Mesendoderm (in vitro differentiated cells): ENCODE data around the gene TRIM22.

Experiments used
- DNase-seq: peaks from one replicate; pipeline ENCODE4 v3.0.0; 2013
- H2AK5ac ChIP-seq: 2 replicates; pipeline ENCODE4 v1.6.1; 2013; ENCODE audit warnings: low read length, inconsistent platforms
- H2BK120ac ChIP-seq: 2 replicates; pipeline ENCODE4 v1.6.1; 2013; ENCODE audit warnings: low read depth, mild to moderate bottlenecking, low read length, moderate library complexity, mixed read lengths
- H2BK15ac ChIP-seq: replicated peaks from 2 replicates; pipeline ENCODE4 v1.6.1; 2013; ENCODE audit warnings: low read depth, mild to moderate bottlenecking, moderate library complexity
- H2BK5ac ChIP-seq: 2 replicates; pipeline ENCODE4 v1.6.1; 2013; ENCODE audit warnings: low read length, inconsistent platforms
- H3K18ac ChIP-seq: 2 replicates; pipeline ENCODE4 v1.6.1; 2013; ENCODE audit warnings: mild to moderate bottlenecking, low read length, mixed read lengths
- H3K23ac ChIP-seq: one replicate; pipeline ENCODE4 v1.6.1; 2013; ENCODE audit warnings: low read length
- H3K27ac ChIP-seq: 2 replicates; pipeline ENCODE4 v1.5.1; 2013; ENCODE audit warnings: low read depth, mild to moderate bottlenecking, inconsistent platforms, low read length, moderate library complexity
- H3K27me3 ChIP-seq: 2 replicates; pipeline ENCODE4 v1.6.1; 2013; ENCODE audit warnings: low read length, control low read depth, mild to moderate bottlenecking, inconsistent platforms; ENCODE audit not compliant: insufficient read depth, poor library complexity
- H3K36me3 ChIP-seq: 2 replicates; pipeline ENCODE4 v1.6.1; 2013; ENCODE audit warnings: low read length, inconsistent platforms; ENCODE audit not compliant: control insufficient read depth, insufficient read depth
- H3K4ac ChIP-seq: one replicate; pipeline ENCODE4 v1.6.1; 2013; ENCODE audit warnings: low read depth, mild to moderate bottlenecking, low read length, moderate library complexity
- H3K4me1 ChIP-seq: 2 replicates; pipeline ENCODE4 v1.6.1; 2013; ENCODE audit warnings: low read depth, low read length, inconsistent platforms; ENCODE audit not compliant: control insufficient read depth
- H3K4me2 ChIP-seq: 2 replicates; pipeline ENCODE4 v1.6.1; 2013; ENCODE audit warnings: low read length
- H3K4me3 ChIP-seq: 2 replicates; pipeline ENCODE4 v1.5.1; 2013; ENCODE audit warnings: mild to moderate bottlenecking, low read length
- H3K56ac ChIP-seq: one replicate; pipeline ENCODE4 v1.6.1; 2013; ENCODE audit warnings: low read length
- H3K79me1 ChIP-seq: 2 replicates; pipeline ENCODE4 v1.6.1; 2013; ENCODE audit warnings: low read length, inconsistent platforms
- H3K79me2 ChIP-seq: 2 replicates; pipeline ENCODE4 v1.6.1; 2013; ENCODE audit warnings: mild to moderate bottlenecking, low read length; ENCODE audit not compliant: control insufficient read depth, insufficient read depth
- H3K9ac ChIP-seq: 2 replicates; pipeline ENCODE4 v1.6.1; 2013; ENCODE audit warnings: low read length, inconsistent platforms
- H4K5ac ChIP-seq: one replicate; pipeline ENCODE4 v1.6.1; 2013; ENCODE audit warnings: low read length
- H4K8ac ChIP-seq: one replicate; pipeline ENCODE4 v1.6.1; 2013; ENCODE audit warnings: low read depth, mild to moderate bottlenecking, control low read depth, low read length, moderate library complexity
- WGBS: extraction: QIAGEN DNeasy Blood & Tissue Kit; methylation state at CpG from one replicate; pipeline ENCODE4 v1.1.7; 2013; ENCODE audit warnings: low lambda C conversion rate, missing lambda C conversion rate; ENCODE audit not compliant: insufficient coverage; ENCODE audit errors: extremely low coverage; 5-methylcytosine and 5-hydroxymethylcytosine counted together

TRIM22 gene

DNA sequence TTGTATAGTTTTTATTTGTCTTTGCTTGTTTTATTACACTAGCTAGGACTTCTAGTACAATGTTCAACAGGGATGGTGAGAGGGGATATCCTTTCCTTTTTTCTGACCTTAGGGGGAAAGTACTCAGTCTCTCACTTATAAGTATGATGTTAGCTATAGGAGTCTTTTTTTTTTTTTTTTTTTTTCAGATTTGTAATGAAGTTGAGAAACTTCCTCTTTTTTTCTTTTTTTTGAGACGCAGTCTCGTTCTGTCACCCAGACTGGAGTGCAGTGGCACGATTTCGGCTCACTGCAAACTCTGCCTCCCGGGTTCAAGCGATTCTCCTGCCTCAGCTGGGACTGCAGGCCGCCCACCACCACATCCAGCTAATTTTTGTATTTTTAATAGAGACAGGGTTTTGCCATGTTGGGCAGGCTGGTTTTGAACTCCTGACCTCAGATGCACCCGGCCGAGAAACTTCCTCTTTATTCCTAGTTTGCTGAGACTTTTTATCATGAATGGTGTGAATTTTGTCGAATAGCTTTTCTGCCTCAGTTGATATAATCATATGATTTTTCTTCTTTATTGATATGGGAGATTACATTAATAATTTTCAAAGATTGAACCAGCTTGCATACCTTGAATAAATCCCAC is 10.9 kb downstream of the TRIM22 start:
- Histone ChIP-seq H3K36me3 (no peaks in the 10 kb centered on the region), H3K23ac (no peak overlapping the region), H2BK120ac (no peak overlapping the region), H3K4me2 (no peak overlapping the region), H3K27me3 (no peaks in the 10 kb centered on the region), H2AK5ac (no peak overlapping the region), H3K79me1 (no peaks in the 10 kb centered on the region), H3K4me1 (no peaks in the 10 kb centered on the region), H3K4me3 (no peak overlapping the region), H3K79me2 (no peaks in the 10 kb centered on the region), H3K18ac (no peak overlapping the region), H2BK15ac (no peak overlapping the region), H4K8ac (no peak overlapping the region), H3K56ac (no peak overlapping the region), H3K9ac (no peak overlapping the region), H3K27ac (no peak overlapping the region), H3K4ac (no peak overlapping the region), H2BK5ac (no peak overlapping the region), H4K5ac (no peak overlapping the region)
- WGBS = no CpG with 5 or more reads among the region's 10 CpGs
- no peak for DNase-seq

DNA sequence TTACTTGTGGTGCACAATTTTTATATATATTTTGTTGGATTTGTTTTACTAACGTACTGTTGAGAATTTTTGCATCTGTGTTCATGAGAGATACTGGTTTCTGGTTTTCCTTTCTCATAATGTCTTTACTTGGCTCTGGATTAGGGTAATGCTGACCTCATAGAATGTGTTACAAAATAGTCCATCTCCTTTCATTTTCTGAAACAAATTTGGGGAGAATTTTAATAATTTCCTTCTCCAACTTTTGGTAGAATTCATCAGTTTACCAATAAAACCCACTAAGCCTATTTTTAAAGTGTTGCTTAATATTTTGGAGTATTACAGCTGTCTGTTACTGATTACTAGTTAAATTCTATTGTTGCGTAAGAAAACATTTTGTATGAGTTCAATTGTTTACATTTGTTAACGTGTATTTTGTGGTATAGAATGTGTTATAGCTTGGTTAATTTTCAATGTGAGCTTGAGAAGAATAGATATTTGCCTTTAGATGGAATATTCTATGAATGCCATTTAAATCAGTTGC is 11.5 kb downstream of the TRIM22 start:
- Histone ChIP-seq H2AK5ac (no peak overlapping the region), H2BK15ac (no peak overlapping the region), H3K36me3 (no peaks in the 10 kb centered on the region)

DNA sequence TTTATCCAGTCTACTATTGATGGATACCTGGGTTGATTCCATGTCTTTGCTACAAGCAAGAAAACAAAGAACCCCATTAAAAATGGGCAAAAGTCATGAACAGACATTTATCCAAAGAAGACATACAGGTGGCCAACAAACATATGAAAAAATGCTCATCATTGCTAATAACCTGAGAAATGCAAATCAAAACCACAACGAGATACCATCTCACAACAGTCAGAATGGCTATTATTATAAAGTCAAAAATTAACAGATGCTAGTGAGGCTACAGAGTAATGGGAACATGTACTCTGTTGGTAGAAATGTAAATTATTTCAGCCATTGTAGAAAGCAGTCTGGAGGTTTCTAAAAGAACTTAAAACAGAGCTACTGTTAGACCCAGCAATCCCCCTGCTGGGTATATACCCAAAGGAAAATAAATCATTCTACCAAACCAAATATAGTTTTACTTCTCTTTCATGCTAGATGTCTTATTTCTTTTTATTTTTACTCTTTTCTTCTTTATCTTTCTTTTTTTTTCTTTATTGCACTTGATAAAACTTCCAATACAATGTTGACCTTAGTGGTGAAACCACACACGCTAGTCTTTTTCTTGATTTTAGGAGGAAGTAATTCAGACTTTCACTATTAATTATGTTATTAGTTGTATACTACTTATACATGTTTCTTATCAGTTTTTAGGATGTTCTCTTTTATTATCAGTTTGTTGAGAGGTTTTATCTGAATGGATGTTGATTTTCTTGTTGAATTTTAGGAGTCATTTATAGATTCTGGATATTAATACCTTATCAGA is 14.3 kb downstream of the TRIM22 start:
- no peak overlapping the region for H2BK15ac ChIP-seq
- no peak overlapping the region for H4K8ac ChIP-seq
- H3K4me3 ChIP-seq = no peak overlapping the region
- no peaks in the 10 kb centered on the region for H3K4me1 ChIP-seq
- H3K79me2 ChIP-seq = no peaks in the 10 kb centered on the region
- H3K36me3 ChIP-seq = no peaks in the 10 kb centered on the region
- no peak overlapping the region for H2BK120ac ChIP-seq
- no peak overlapping the region for H3K27ac ChIP-seq
- H3K23ac ChIP-seq = no peak overlapping the region
- H3K56ac ChIP-seq = no peak overlapping the region
- H3K9ac ChIP-seq = no peak overlapping the region
- H2AK5ac ChIP-seq = no peak overlapping the region
- H3K4me2 ChIP-seq = no peak overlapping the region
- H3K4ac ChIP-seq = no peak overlapping the region
- H3K18ac ChIP-seq = no peak overlapping the region
- no CpG with 5 or more reads among the region's 2 CpGs for WGBS
- H3K27me3 ChIP-seq = no peaks in the 10 kb centered on the region
- DNase-seq = no peak
- H2BK5ac ChIP-seq = no peak overlapping the region
- no peaks in the 10 kb centered on the region for H3K79me1 ChIP-seq
- H4K5ac ChIP-seq = no peak overlapping the region

More for the DNA sequence above, 11.5 kb downstream of the TRIM22 start:
- Histone ChIP-seq H3K56ac (no peak overlapping the region), H2BK5ac (no peak overlapping the region), H3K18ac (no peak overlapping the region), H4K8ac (no peak overlapping the region), H3K79me2 (no peaks in the 10 kb centered on the region), H3K4me1 (no peaks in the 10 kb centered on the region), H3K23ac (no peak overlapping the region), H3K79me1 (no peaks in the 10 kb centered on the region), H3K9ac (no peak overlapping the region), H3K4ac (no peak overlapping the region), H4K5ac (no peak overlapping the region), H3K27me3 (no peaks in the 10 kb centered on the region), H2BK120ac (no peak overlapping the region), H3K27ac (no peak overlapping the region), H3K4me3 (no peak overlapping the region), H3K4me2 (no peak overlapping the region)
- WGBS = 100% methylated on average over 2 of the region's 3 CpGs
- DNase-seq = no peak

DNA sequence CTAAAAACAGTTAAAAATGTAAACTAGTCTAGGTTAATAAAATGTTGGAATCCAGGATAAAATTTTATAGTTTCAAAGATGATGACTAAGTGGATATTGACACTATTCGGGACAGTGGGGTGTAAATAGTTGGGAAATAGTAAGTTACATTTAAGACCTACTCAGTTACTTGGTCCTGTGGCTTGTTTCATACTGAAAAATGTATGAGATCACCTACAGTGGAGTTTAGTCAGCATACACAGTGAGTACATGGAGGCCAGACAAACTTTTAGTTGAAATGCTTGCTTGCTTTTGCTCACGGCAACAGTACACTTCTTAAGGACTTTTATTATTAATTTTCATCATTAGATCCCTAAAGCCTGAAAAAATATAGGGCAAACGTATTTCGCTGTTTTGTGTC is 16.1 kb downstream of the TRIM22 start:
- Histone ChIP-seq H3K4me3 (no peak overlapping the region), H4K8ac (no peak overlapping the region), H3K36me3 (no peaks in the 10 kb centered on the region), H3K79me2 (no peaks in the 10 kb centered on the region), H3K27ac (no peak overlapping the region), H3K18ac (no peak overlapping the region), H3K56ac (no peak overlapping the region), H2BK5ac (no peak overlapping the region), H3K79me1 (no peaks in the 10 kb centered on the region), H3K4ac (no peak overlapping the region), H3K27me3 (no peaks in the 10 kb centered on the region), H3K4me1 (no peaks in the 10 kb centered on the region), H2BK120ac (no peak overlapping the region), H3K23ac (no peak overlapping the region), H3K4me2 (no peak overlapping the region), H4K5ac (no peak overlapping the region), H2BK15ac (no peak overlapping the region), H2AK5ac (no peak overlapping the region), H3K9ac (no peak overlapping the region)
- no peak for DNase-seq
- no CpG with 5 or more reads among the region's 4 CpGs for WGBS

DNA sequence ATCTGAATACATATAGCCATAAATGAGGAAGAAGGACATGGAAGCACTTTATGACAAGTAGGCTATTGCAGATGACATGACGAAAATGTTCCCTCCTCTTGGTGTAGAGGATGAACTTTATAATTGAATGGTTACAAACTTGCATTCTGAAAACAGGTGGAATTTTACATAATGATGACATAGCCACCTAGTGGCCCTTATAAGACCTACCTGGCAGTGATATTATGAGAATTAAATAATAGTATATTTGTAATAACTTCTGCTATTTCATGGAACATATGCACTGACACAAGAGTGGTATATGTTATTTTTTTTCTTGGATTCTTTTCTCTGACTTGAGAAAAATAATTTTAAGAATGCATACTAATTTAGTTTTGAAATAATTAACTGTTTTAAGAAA is 22.9 kb downstream of the TRIM22 start:
- WGBS = no CpG with 5 or more reads among the region's 1 CpG
- Histone ChIP-seq H3K4ac (no peak overlapping the region), H3K23ac (no peak overlapping the region), H3K36me3 (no peaks in the 10 kb centered on the region), H2AK5ac (no peak overlapping the region), H3K56ac (no peak overlapping the region), H3K27me3 (no peaks in the 10 kb centered on the region), H3K79me1 (no peaks in the 10 kb centered on the region), H2BK15ac (no peak overlapping the region), H4K5ac (no peak overlapping the region), H3K4me3 (no peak overlapping the region), H3K79me2 (no peaks in the 10 kb centered on the region), H3K27ac (no peak overlapping the region), H4K8ac (no peak overlapping the region), H3K4me2 (no peak overlapping the region), H3K9ac (no peak overlapping the region), H2BK120ac (no peak overlapping the region), H3K4me1 (no peaks in the 10 kb centered on the region), H3K18ac (no peak overlapping the region), H2BK5ac (no peak overlapping the region)
- no peak for DNase-seq
